B cell (primary cell): ENCODE measurements around the gene ETFA. TPM values are rescaled to one million over a fixed set of nuclear protein-coding genes. Genes with fewer than 3 reads are reported as not detected.

Source experiments
- ATAC-seq: fragments of 200-7000 bp; cut with Tn5 transposase; one replicate; pipeline ENCODE4 v1.10.0; 2021; ENCODE audit warnings: low read depth, mild to moderate bottlenecking, moderate number of reproducible peaks, moderate library complexity
- CTCF ChIA-PET: fragments of 350-600 bp; sonication (Branson Sonifier 250); formaldehyde crosslinking; loops from one replicate; lab custom pipeline; 2021; ENCODE audit warnings: antibody characterized with exemption, inconsistent platforms; lab: Charles Lee
- POLR2A ChIA-PET: fragments of 350-600 bp; sonication (Branson Sonifier 250); formaldehyde crosslinking; loops from one replicate; lab custom pipeline; 2021; ENCODE audit warnings: antibody characterized with exemption; lab: Charles Lee
- DNase-seq: peaks from one replicate; pipeline ENCODE4 v3.0.0; 2013
- H2AFZ ChIP-seq: 2 replicates; pipeline ENCODE4 v1.6.1; 2012; ENCODE audit warnings: mild to moderate bottlenecking, low read depth, low read length; ENCODE audit not compliant: insufficient read depth, poor library complexity, severe bottlenecking
- H3K27ac ChIP-seq, 2 donors: 1 replicate in 1 of 2; 2 replicates in 1 of 2; pipeline ENCODE4 v1.5.1; 2012 to 2013; ENCODE audit warnings: low read length in 2 of 2, mild to moderate bottlenecking in 2 of 2, moderate library complexity in 1 of 2
- H3K27me3 ChIP-seq, 4 experiments: fragments of 200-600 bp in 1 of 4; sonication (generic) in 1 of 4; replicated peaks in 1 of 4; 1 replicate in 2 of 4; 2 replicates in 2 of 4; pipeline versions ENCODE4 v1.6.1 to v1.7.0; 2013 to 2016; ENCODE audit warnings: low read length in 3 of 4, mild to moderate bottlenecking in 2 of 4, mixed read lengths in 1 of 4, moderate library complexity in 1 of 4; ENCODE audit not compliant: insufficient read depth in 4 of 4, control insufficient read depth in 3 of 4; ENCODE audit errors: control extremely low read depth in 1 of 4
- H3K36me3 ChIP-seq, 2 experiments: replicated peaks in 1 of 2; 1 replicate in 1 of 2; 2 replicates in 1 of 2; pipeline versions ENCODE4 v1.6.1 to v1.7.1; 2013; ENCODE audit warnings: low read length in 1 of 2; ENCODE audit not compliant: insufficient read depth in 2 of 2, control insufficient read depth in 1 of 2; ENCODE audit errors: control extremely low read depth in 1 of 2, extremely low read depth in 1 of 2
- H3K4me1 ChIP-seq, 2 donors: fragments of 200-600 bp in 1 of 2; sonication (generic) in 1 of 2; 1 replicate in 1 of 2; 2 replicates in 1 of 2; pipeline versions ENCODE4 v1.5.1 to v1.6.1; 2013 to 2017; ENCODE audit warnings: low read length in 2 of 2; ENCODE audit not compliant: control insufficient read depth in 2 of 2, insufficient read depth in 2 of 2
- H3K4me2 ChIP-seq: replicated peaks from 2 replicates; pipeline ENCODE3; 2012; ENCODE audit warnings: mild to moderate bottlenecking, low read depth, low read length; ENCODE audit not compliant: poor library complexity, severe bottlenecking
- H3K4me3 ChIP-seq, 5 experiments: fragments of 200-600 bp in 1 of 5; sonication (generic) in 1 of 5; 1 replicate in 3 of 5; 2 replicates in 2 of 5; pipeline versions ENCODE4 v1.5.1 to v1.7.0; 2011 to 2016; ENCODE audit warnings: low read length in 4 of 5, mild to moderate bottlenecking in 4 of 5, low read depth in 2 of 5, control low read depth in 1 of 5, moderate library complexity in 1 of 5; ENCODE audit not compliant: insufficient read depth in 1 of 5; ENCODE audit errors: control extremely low read depth in 1 of 5, extremely low read depth in 1 of 5
- H3K79me2 ChIP-seq: fragments of 200-600 bp; sonication (generic); one replicate; pipeline ENCODE4 v1.6.0; 2016; ENCODE audit warnings: low read length; ENCODE audit not compliant: control insufficient read depth, insufficient read depth
- H3K9ac ChIP-seq: fragments of 200-600 bp; sonication (generic); 2 replicates; pipeline ENCODE4 v1.6.1; 2017; ENCODE audit warnings: mild to moderate bottlenecking, low read length, moderate library complexity
- H3K9me3 ChIP-seq, 3 donors: one replicate each; pipeline versions ENCODE4 v1.6.1 to v1.7.1; 2013; ENCODE audit warnings: low read length in 2 of 3; ENCODE audit not compliant: control insufficient read depth in 2 of 3, insufficient read depth in 1 of 3; ENCODE audit errors: control extremely low read depth in 1 of 3
- H4K20me1 ChIP-seq: 2 replicates; pipeline ENCODE4 v1.6.0; 2012; ENCODE audit warnings: mild to moderate bottlenecking, low read length; ENCODE audit not compliant: insufficient read depth, control insufficient read depth, poor library complexity, severe bottlenecking
- H3K27ac Mint-ChIP-seq: one replicate; pipeline ENCODE4 v1.8.0; 2021; ENCODE audit warnings: mixed read lengths
- H3K27me3 Mint-ChIP-seq: one replicate; pipeline ENCODE4 v1.8.0; 2021; ENCODE audit warnings: mixed read lengths
- H3K4me1 Mint-ChIP-seq: one replicate; pipeline ENCODE4 v1.8.0; 2021; ENCODE audit warnings: mixed read lengths
- H3K4me3 Mint-ChIP-seq: one replicate; pipeline ENCODE4 v1.8.0; 2021; ENCODE audit warnings: mixed read lengths
- H3K9me3 Mint-ChIP-seq: one replicate; pipeline ENCODE4 v1.8.0; 2022; ENCODE audit warnings: mixed read lengths; ENCODE audit not compliant: insufficient read depth
- CTCF ChIP-seq: fragments of 200-600 bp; IDR thresholded peaks from one replicate; pipeline ENCODE4 v1.8.0; 2022; ENCODE audit warnings: antibody characterized with exemption, mild to moderate bottlenecking
- EZH2 ChIP-seq: IDR thresholded peaks from 2 replicates; pipeline ENCODE4 v1.6.1; 2012; ENCODE audit warnings: borderline replicate concordance, low read depth, mild to moderate bottlenecking, moderate library complexity, low read length; ENCODE audit not compliant: insufficient read depth, poor library complexity, severe bottlenecking
- WGBS: methylation state at CpG from one replicate; pipeline ENCODE4 v1.1.5; 2013; ENCODE audit warnings: missing lambda C conversion rate; ENCODE audit not compliant: insufficient coverage; 5-methylcytosine and 5-hydroxymethylcytosine counted together
- intact Hi-C: fragments of 100-400 bp; cut with micrococcal nuclease; formaldehyde crosslinking; loops from one replicate; pipeline ENCODE4 v1.10.0; 2022
- polyA plus RNA-seq: library from polyadenylated mRNA; depleted of rRNA; stranded (reverse); fragments of >200 nt; gene quantifications from 2 replicates; pipeline ENCODE4 v1.2.3, GENCODE V29; 2012
- total RNA-seq, 2 donors: library from RNA; stranded (reverse); fragments of 120-200 nt in 1 of 2; gene quantifications; 1 replicate in 1 of 2; 2 replicates in 1 of 2; pipeline versions ENCODE4 v1.2.3 to v1.2.4, GENCODE V29; 2013 to 2022

ETFA gene
- total and polyA plus RNA-seq, 2 donors (not counting 1 experiment from before 2014, with no cell fraction given): 34.9 to 68.8 TPM

- intact Hi-C loops: no loop called here
- no peaks in the 10 kb centered on the region for H3K4me1 ChIP-seq
- no peaks in the 10 kb centered on the region for H4K20me1 ChIP-seq
- no peaks in the 10 kb centered on the region for H3K36me3 ChIP-seq
- Mint-ChIP-seq H3K9me3 (no peaks in the 10 kb centered on the region), H3K27ac (no peak overlapping the region), H3K4me3 (no peak overlapping the region), H3K4me1 (no peaks in the 10 kb centered on the region), H3K27me3 (peaks cover 34% of the 10 kb centered on the region)
- peaks cover 0 to 13% (median 0%) of the 10 kb centered on the region in 3 donors for H3K9me3 ChIP-seq
- TF ChIP-seq CTCF (no peak), EZH2 (no peak)
- H2AFZ ChIP-seq: no peak overlapping the region
- 68% methylated on average over 20 of the region's 21 CpGs for WGBS
- H3K27ac ChIP-seq: no peak overlapping the region
- H3K4me2 ChIP-seq: no peak overlapping the region
- no peak for DNase-seq
- no peaks in the 10 kb centered on the region for H3K79me2 ChIP-seq
- no peak overlapping the region for H3K9ac ChIP-seq
- H3K4me3 ChIP-seq: no peak overlapping the region
- ChIA-PET POLR2A (no interaction called here), CTCF (no interaction called here)
- H3K27me3 ChIP-seq: peaks cover 0 to 13% (median 1%) of the 10 kb centered on the region in 4 experiments
- ATAC-seq: no peak
Measured at GRCh38 chr15:76178296-76179000, 132.8 kb downstream of the ETFA start.

DNA sequence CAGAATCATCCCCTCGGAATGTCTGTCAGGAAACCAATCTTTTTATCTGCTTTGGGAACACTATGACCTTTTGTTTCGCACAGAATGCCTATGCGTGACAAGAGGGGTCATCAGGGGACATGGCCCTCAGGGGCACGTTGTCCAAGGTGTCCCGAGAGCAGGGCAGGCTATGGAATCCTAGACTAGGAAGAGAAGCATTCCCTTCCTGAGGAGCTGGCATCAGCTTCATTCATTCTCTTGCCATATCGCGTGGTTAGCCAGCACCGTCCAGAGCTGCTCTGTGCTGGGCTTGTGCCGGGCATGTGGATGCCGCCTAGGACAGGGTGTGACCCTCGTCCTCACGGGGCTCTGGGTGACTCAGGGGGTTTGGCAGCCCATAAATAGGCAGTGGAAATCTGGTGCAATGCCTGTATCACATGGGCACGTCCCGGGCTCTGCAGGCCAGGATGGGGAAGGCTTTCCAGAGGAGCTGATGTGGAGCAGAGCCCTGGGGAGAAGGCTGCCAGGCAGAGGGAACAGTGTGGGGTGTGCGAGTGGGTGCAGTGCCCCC is 133.7 kb downstream of the ETFA start:
- TF ChIP-seq CTCF (no peak), EZH2 (no peak)
- H3K27ac ChIP-seq: no peak overlapping the region
- no peak overlapping the region for H3K9ac ChIP-seq
- no peaks in the 10 kb centered on the region for H3K36me3 ChIP-seq
- DNase-seq (no peak), ATAC-seq (no peak)
- WGBS: 84% methylated on average over 15 of the region's 15 CpGs
- POLR2A ChIA-PET: no interaction called here
- H3K27ac Mint-ChIP-seq: no peak overlapping the region
- H2AFZ ChIP-seq: no peak overlapping the region
- intact Hi-C loops: no loop called here
- H3K79me2 ChIP-seq: no peaks in the 10 kb centered on the region
- H3K4me2 ChIP-seq: no peak overlapping the region
- H3K27me3 Mint-ChIP-seq: peaks cover 39% of the 10 kb centered on the region
- no peaks in the 10 kb centered on the region for H3K4me1 ChIP-seq
- no peak overlapping the region for H3K4me3 ChIP-seq
- CTCF ChIA-PET: no interaction called here
- no peaks in the 10 kb centered on the region for H4K20me1 ChIP-seq
- no peaks in the 10 kb centered on the region for H3K9me3 Mint-ChIP-seq
- no peak overlapping the region for H3K4me3 Mint-ChIP-seq
- H3K9me3 ChIP-seq: peaks cover 0 to 17% (median 0%) of the 10 kb centered on the region in 3 donors
- no peaks in the 10 kb centered on the region for H3K4me1 Mint-ChIP-seq
- peaks cover 0 to 13% (median 1%) of the 10 kb centered on the region in 4 experiments for H3K27me3 ChIP-seq
